EL (cell line): ENCODE results near the gene ZNF598.
A peak's percentile ranks its signal among the peaks of the same experiment; 100 is the strongest.

Source experiments
- DNase-seq: peaks from one replicate; pipeline ENCODE4 v3.0.0-alpha.2; 2016

The ZNF598 gene

GRCh38 chr16:2005646-2006045 lies 4.0 kb downstream of the ZNF598 start:
- DNase-seq = no peak

- no peak for DNase-seq
These were observed 4.7 kb downstream of the ZNF598 start for GRCh38 chr16:2004795-2005517.

GRCh38 chr16:2003827-2004641 lies 5.6 kb downstream of the ZNF598 start:
- peak; percentile 76 for DNase-seq

- DNase-seq = no peak
These were observed 6.3 kb downstream of the ZNF598 start for GRCh38 chr16:2003231-2003826.

GRCh38 chr16:2002406-2003230 lies 7.0 kb downstream of the ZNF598 start:
- no peak for DNase-seq

GRCh38 chr16:2001456-2002355 lies 7.9 kb downstream of the ZNF598 start:
- DNase-seq = no peak

GRCh38 chr16:2001035-2001434 lies 8.6 kb downstream of the ZNF598 start:
- DNase-seq = no peak

GRCh38 chr16:1999866-2000514 lies 9.6 kb downstream of the ZNF598 start:
- DNase-seq = no peak

- no peak for DNase-seq
These were observed 10.5 kb downstream of the ZNF598 start for GRCh38 chr16:1998852-1999801.

- DNase-seq = no peak
These were observed 11.2 kb downstream of the ZNF598 start for GRCh38 chr16:1998360-1998835.

GRCh38 chr16:1997494-1998359 lies 11.9 kb downstream of the ZNF598 start:
- peak; percentile 42 for DNase-seq

GRCh38 chr16:1993731-1994131 lies 15.9 kb downstream of the ZNF598 start:
- DNase-seq = no peak

- no peak for DNase-seq
These were observed 16.8 kb downstream of the ZNF598 start for GRCh38 chr16:1992704-1993317.

GRCh38 chr16:1991948-1992703 lies 17.5 kb downstream of the ZNF598 start:
- peak; percentile 79 for DNase-seq

- no peak for DNase-seq
These were observed 18.1 kb downstream of the ZNF598 start for GRCh38 chr16:1991588-1991947.

GRCh38 chr16:1991135-1991551 lies 18.5 kb downstream of the ZNF598 start:
- DNase-seq = no peak

- no peak for DNase-seq
These were observed 19.1 kb downstream of the ZNF598 start for GRCh38 chr16:1990351-1991134.
